GM19099 (cell line): Measurements from ENCODE around the gene SLC9C1.

Experiments
- POLR2A ChIP-seq: IDR thresholded peaks from 3 replicates; pipeline ENCODE4 v1.6.1; 2011; ENCODE audit warnings: low read depth; ENCODE audit not compliant: insufficient read length; ENCODE audit errors: extremely low read depth

SLC9C1 gene

DNA sequence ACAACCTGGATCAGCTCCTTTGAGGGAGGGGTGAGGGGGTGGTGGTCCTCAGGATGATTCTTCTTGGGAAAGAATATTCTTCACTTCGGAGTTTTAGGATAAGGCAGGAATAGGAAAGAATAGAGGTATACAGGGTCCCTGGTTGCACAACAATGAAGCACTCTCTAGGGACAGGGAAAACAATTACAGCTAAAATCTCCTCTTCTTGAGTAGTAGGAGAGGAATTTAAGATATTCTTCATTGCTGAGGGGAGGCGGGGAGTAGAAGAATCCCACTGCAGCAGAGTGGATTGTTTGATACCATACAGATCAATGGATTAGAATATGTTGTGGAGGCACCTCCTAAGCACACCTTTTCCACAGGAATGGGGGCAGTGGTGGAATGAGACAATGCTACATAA lies 20.5 kb downstream of the SLC9C1 start:
- no peak for TF ChIP-seq POLR2A

GRCh38 chr3:112261742-112262141 lies 32.3 kb downstream of the SLC9C1 start:
- no peak for TF ChIP-seq POLR2A

- no peak for TF ChIP-seq POLR2A
Observed at GRCh38 chr3:112260563-112260962, 33.5 kb downstream of the SLC9C1 start.

- no peak for TF ChIP-seq POLR2A
Observed at GRCh38 chr3:112253301-112253971, 40.6 kb downstream of the SLC9C1 start.

- TF ChIP-seq POLR2A = no peak
Observed at GRCh38 chr3:112247900-112248299, 46.1 kb downstream of the SLC9C1 start.

DNA sequence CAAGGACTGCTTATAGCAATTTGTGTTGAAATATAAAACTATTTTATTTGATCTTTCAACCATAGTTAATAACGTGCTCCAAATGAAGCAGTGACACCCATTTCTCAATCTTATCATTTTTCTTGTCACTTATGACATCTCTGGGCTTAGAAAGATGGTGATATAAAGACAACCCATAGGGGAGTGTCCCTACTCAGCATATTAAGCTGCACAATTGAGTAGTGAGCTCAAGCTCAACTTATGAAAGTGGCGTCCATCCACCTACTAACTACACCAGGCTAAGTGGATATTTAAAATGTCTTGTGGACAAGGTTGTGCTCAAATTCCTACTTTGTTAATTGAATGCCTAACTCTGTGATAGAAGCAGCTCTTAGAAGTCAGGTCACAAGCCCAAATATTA lies 46.7 kb downstream of the SLC9C1 start:
- no peak for TF ChIP-seq POLR2A

GRCh38 chr3:112233083-112233482 lies 60.9 kb downstream of the SLC9C1 start:
- no peak for TF ChIP-seq POLR2A

DNA sequence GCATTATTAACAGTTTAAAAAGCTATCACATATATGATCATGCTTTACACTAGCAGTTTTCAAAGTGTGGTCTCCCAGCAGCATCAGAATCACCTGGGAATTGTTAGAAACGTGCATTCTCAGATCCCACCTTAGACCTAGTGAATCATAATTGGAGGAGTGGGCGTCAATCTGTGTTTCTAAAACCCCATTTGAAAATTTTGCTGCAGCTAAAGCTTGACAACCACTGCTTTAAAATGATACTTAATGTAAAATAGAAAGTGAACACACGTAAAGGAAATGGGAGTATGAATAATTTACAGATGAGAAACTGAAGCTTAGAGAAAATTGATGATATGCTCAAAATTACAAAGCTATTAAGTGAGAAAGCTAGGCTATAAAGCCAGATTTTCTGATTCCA lies 62.3 kb downstream of the SLC9C1 start:
- TF ChIP-seq POLR2A = no peak

- no peak for TF ChIP-seq POLR2A
Observed at GRCh38 chr3:112230033-112230432, 64.0 kb downstream of the SLC9C1 start.

DNA sequence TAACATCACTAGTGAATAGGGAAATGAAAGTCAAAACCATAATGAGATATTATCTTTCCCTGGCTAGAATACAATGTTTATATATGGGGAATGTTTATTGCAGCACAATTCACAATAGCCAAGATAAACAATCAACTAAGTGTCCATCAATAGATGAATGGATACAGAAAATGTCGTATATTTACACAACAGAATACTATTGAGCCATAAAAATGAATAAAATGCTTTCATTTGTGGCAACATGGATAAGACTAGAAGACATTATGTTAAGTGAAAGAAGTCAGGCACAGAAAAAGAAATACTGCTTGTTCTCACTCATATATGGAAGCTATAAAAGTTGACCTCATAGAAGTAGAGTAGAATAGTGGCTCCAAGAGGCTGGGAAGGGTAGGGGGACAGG lies 65.2 kb downstream of the SLC9C1 start:
- no peak for TF ChIP-seq POLR2A

- no peak for TF ChIP-seq POLR2A
Observed at GRCh38 chr3:112200317-112200666, 93.7 kb downstream of the SLC9C1 start.

GRCh38 chr3:112199622-112200316 lies 94.2 kb downstream of the SLC9C1 start:
- TF ChIP-seq POLR2A = no peak

- no peak for TF ChIP-seq POLR2A
Observed at GRCh38 chr3:112197131-112197530, 96.9 kb downstream of the SLC9C1 start.

DNA sequence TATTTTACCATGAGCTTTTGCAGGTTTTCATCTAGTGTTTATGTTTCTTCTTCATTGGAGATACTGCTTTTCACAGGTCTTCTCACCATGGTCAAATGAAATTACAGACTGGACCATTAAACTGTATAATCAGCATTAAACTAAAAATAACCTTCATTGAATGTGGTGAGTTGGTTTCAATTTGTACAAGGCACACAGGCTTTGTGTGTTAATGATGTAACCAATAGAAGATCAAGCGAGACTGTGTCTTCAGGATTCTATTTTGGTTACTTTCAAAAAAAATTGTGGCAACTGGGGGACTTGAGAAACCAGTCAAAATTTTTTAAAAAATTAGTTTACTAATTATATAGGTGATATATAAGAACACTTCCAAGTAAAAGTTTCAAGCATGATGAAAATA lies 106.7 kb downstream of the SLC9C1 start:
- no peak for TF ChIP-seq POLR2A

GRCh38 chr3:112175646-112176045 lies 118.4 kb downstream of the SLC9C1 start:
- TF ChIP-seq POLR2A = no peak

GRCh38 chr3:112175037-112175436 lies 119.0 kb downstream of the SLC9C1 start:
- no peak for TF ChIP-seq POLR2A

- TF ChIP-seq POLR2A = no peak
Observed at GRCh38 chr3:112171144-112171543, 122.9 kb downstream of the SLC9C1 start.
